NCI-H2196 (cell line): ENCODE results near the gene SENP7.
"Not testable (repeated sequence)": the region's sequence is repeated elsewhere in the genome, so short reads cannot be mapped to it uniquely, and the experiment has no call there.

Experiments used
- DNase-seq: peaks from one replicate; lab custom pipeline; 2025; ENCODE audit not compliant: unreplicated experiment; lab: John Stamatoyannopoulos, UW

The SENP7 gene

GRCh38 chr3:101529816-101530685, 17.0 kb upstream of the SENP7 start:
- DNase-seq, result no peak

- no peak for DNase-seq
These were observed 14.9 kb upstream of the SENP7 start for GRCh38 chr3:101527906-101528305.

- DNase-seq, result no peak
These were observed 14.4 kb upstream of the SENP7 start for GRCh38 chr3:101527441-101527840.

- DNase-seq, result no peak
These were observed 8.2 kb upstream of the SENP7 start for GRCh38 chr3:101521211-101521701.

- no peak for DNase-seq
These were observed 6.8 kb upstream of the SENP7 start for GRCh38 chr3:101519685-101520365.

GRCh38 chr3:101518421-101518871, 5.4 kb upstream of the SENP7 start:
- no peak for DNase-seq

GRCh38 chr3:101513419-101513986, 491 bp upstream of the SENP7 start:
- DNase-seq, result no peak

- DNase-seq, result no peak
These were observed 691 bp downstream of the SENP7 start for GRCh38 chr3:101512396-101512645.

GRCh38 chr3:101509811-101510210, 3.2 kb downstream of the SENP7 start:
- DNase-seq, result no peak

GRCh38 chr3:101509281-101509680, 3.7 kb downstream of the SENP7 start:
- no peak for DNase-seq

- no peak for DNase-seq
These were observed 11.2 kb downstream of the SENP7 start for GRCh38 chr3:101501783-101502182.

GRCh38 chr3:101500208-101500607, 12.8 kb downstream of the SENP7 start:
- DNase-seq, result no peak

GRCh38 chr3:101497803-101498202, 15.2 kb downstream of the SENP7 start:
- DNase-seq, result no peak

GRCh38 chr3:101495552-101495951, 17.5 kb downstream of the SENP7 start:
- DNase-seq, result no peak

- DNase-seq, result no peak
These were observed 28.0 kb downstream of the SENP7 start for GRCh38 chr3:101484805-101485620.

GRCh38 chr3:101478980-101479379, 34.0 kb downstream of the SENP7 start:
- no peak for DNase-seq

GRCh38 chr3:101474841-101475552, 38.0 kb downstream of the SENP7 start:
- not testable (repeated sequence) for DNase-seq

- DNase-seq, result not testable (repeated sequence)
These were observed 44.3 kb downstream of the SENP7 start for GRCh38 chr3:101468676-101469075.

- DNase-seq, result not testable (repeated sequence)
These were observed 45.7 kb downstream of the SENP7 start for GRCh38 chr3:101467310-101467663.

GRCh38 chr3:101466465-101467309, 46.3 kb downstream of the SENP7 start:
- DNase-seq, result no peak
